Tibial artery (tissue), 4 donors: Measurements from ENCODE around the gene DPP6.

Experiments
- DNase-seq, 2 donors: peaks; one replicate each; pipeline ENCODE4 v3.0.0-alpha.2; 2019
- H3K27ac ChIP-seq, 2 donors: fragments of 200-600 bp; sonication (generic) in 1 of 2; 1 replicate in 1 of 2; 2 replicates in 1 of 2; pipeline ENCODE4 v1.5.1; 2018 to 2019; ENCODE audit warnings: mild to moderate bottlenecking in 1 of 2
- H3K27me3 ChIP-seq, 2 donors: fragments of 200-600 bp; sonication (generic) in 1 of 2; one replicate each; pipeline versions ENCODE4 v1.5.1 to v1.6.0; 2016 to 2019
- H3K36me3 ChIP-seq, 3 donors: fragments of 200-600 bp; sonication (generic) in 2 of 3; one replicate each; pipeline ENCODE4 v1.5.1; 2016 to 2019; ENCODE audit warnings: mild to moderate bottlenecking in 2 of 3
- H3K4me1 ChIP-seq, 4 donors: fragments of 200-600 bp; sonication (generic) in 2 of 4; 1 replicate in 3 of 4; 2 replicates in 1 of 4; pipeline ENCODE4 v1.5.1; 2016 to 2019
- H3K4me3 ChIP-seq, 2 donors: fragments of 200-600 bp; sonication (generic) in 1 of 2; 1 replicate in 1 of 2; 2 replicates in 1 of 2; pipeline ENCODE4 v1.5.1; 2018 to 2019; ENCODE audit warnings: mild to moderate bottlenecking in 2 of 2
- H3K9me3 ChIP-seq, 3 donors: fragments of 200-600 bp; sonication (generic) in 1 of 3; one replicate each; pipeline ENCODE4 v1.5.1; 2016 to 2019
- intact Hi-C: fragments of 100-400 bp; cut with DNase I; formaldehyde crosslinking; loops from one replicate; pipeline ENCODE4 v1.15.0; 2023; ENCODE audit warnings: low total_unique reads
- TF ChIP-seq, protein P1 (sequence below), 2 experiments: fragments of 200-600 bp in 1 of 2; fragments of 450-650 bp in 1 of 2; IDR thresholded peaks; one replicate each; pipeline ENCODE4 v1.5.1; 2017 to 2019; ENCODE audit warnings: antibody characterized with exemption in 2 of 2, mild to moderate bottlenecking in 1 of 2, moderate library complexity in 1 of 2

DPP6 gene

DNA sequence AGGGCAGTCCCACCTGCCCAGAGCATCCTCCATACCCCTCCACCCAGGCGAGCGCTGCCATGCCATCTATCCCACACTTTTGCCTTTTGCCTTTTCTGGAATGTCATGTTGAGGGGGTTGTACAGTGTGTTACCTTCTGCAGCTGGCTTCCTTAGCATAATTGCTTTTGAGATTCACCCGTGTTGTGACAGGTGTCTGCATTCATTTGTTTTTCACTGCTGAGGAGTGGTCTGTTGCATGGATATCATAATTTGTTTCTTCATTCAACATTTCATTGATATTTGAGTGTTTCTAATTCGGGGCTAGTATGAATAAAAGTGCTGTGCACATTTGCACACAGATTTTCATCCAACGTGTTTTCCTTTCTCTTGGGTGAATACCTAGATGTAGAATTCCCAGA is 596.8 kb downstream of the DPP6 start:
- Histone ChIP-seq H3K9me3 (peaks cover 0 to 11% (median 0%) of the 10 kb centered on the region in 3 donors), H3K27me3 (no peaks in the 10 kb centered on the region), H3K4me1 (no peaks in the 10 kb centered on the region), H3K36me3 (no peaks in the 10 kb centered on the region), H3K27ac (no peak overlapping the region), H3K4me3 (no peak overlapping the region)
- intact Hi-C loops, result no loop called here
- TF ChIP-seq, protein P1, sequence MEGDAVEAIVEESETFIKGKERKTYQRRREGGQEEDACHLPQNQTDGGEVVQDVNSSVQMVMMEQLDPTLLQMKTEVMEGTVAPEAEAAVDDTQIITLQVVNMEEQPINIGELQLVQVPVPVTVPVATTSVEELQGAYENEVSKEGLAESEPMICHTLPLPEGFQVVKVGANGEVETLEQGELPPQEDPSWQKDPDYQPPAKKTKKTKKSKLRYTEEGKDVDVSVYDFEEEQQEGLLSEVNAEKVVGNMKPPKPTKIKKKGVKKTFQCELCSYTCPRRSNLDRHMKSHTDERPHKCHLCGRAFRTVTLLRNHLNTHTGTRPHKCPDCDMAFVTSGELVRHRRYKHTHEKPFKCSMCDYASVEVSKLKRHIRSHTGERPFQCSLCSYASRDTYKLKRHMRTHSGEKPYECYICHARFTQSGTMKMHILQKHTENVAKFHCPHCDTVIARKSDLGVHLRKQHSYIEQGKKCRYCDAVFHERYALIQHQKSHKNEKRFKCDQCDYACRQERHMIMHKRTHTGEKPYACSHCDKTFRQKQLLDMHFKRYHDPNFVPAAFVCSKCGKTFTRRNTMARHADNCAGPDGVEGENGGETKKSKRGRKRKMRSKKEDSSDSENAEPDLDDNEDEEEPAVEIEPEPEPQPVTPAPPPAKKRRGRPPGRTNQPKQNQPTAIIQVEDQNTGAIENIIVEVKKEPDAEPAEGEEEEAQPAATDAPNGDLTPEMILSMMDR (IDR thresholded peaks at IDR 0.05), result no peak
- DNase-seq, result no peak

DNA sequence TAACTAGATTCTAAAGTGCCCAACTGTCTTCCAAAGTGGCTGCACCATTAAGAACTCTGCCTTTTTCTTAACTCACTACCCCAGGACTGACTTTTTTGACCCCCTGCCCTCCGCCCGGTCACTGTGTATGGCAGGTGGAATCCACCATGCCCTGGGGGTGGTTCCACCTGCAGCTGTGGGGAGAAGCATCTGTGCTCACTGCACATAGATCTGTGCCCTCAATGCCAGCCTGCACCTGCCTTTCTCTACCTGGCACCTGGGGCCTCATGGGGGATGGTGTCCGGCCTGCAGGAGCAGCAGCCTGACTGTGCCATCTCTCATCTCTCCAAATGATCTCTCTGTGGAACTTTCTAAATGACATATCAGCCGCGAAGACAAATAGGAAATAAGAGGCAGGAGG is 597.2 kb downstream of the DPP6 start:
- no peak for DNase-seq
- H3K4me3 ChIP-seq, result no peak overlapping the region
- TF ChIP-seq, protein P1 (IDR thresholded peaks at IDR 0.05), result no peak

DNA sequence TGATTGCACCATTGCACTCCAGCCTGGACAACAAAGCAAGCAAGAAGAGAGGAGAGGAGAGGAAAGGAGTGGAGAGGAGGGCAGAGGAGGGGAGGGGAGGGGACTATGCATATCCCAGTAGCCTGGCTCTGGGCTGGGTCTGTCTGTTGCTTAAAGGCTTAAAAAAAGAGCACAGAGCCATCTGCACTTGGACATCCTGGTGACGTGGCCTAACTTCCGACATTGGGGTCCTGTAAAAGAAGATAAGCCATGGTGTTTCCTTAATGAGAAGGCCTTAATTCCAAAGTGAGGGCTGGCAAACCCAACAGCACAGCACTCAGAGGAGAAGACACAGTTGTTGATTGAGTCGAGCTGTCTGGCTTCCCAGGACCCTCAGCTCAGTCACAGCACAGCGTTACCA is 598.1 kb downstream of the DPP6 start:
- Histone ChIP-seq H3K27me3 (no peaks in the 10 kb centered on the region), H3K4me3 (no peak overlapping the region)
- intact Hi-C loops, result no loop called here

More for the DNA sequence above, 597.2 kb downstream of the DPP6 start:
- Histone ChIP-seq H3K27ac (no peak overlapping the region), H3K9me3 (peaks cover 0 to 11% (median 0%) of the 10 kb centered on the region in 3 donors), H3K27me3 (no peaks in the 10 kb centered on the region), H3K4me1 (no peaks in the 10 kb centered on the region), H3K36me3 (no peaks in the 10 kb centered on the region)
- intact Hi-C loops, result no loop called here

DNA sequence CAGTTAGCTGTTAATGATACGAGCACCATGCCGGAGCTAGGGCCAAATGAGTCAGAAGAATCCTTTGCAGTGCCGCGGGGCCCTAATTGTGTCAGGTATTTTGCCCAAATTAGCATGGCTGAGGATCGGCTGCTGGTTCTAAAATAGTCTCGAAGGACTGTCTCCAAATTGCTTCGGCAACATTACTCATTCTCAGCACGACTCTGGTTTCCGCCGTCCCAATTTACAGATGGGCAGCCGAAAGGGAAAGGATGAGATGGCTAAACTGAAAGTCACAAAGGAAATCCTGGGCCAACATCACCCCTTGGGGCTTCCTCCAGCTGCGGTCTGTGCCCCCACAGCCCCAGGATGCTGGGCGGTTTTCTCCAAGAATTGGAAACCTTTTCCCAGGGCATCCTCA is 599.3 kb downstream of the DPP6 start:
- no peak overlapping the region for H3K4me3 ChIP-seq
- no peaks in the 10 kb centered on the region for H3K4me1 ChIP-seq
- TF ChIP-seq, protein P1 (IDR thresholded peaks at IDR 0.05), result no peak
- no peaks in the 10 kb centered on the region for H3K36me3 ChIP-seq
- H3K27me3 ChIP-seq, result no peaks in the 10 kb centered on the region
- no peak for DNase-seq
- peaks cover 0 to 14% (median 0%) of the 10 kb centered on the region in 3 donors for H3K9me3 ChIP-seq
- no peak overlapping the region for H3K27ac ChIP-seq
- intact Hi-C loops, result no loop called here

More for the DNA sequence above, 598.1 kb downstream of the DPP6 start:
- Histone ChIP-seq H3K4me1 (no peaks in the 10 kb centered on the region), H3K27ac (no peak overlapping the region), H3K36me3 (no peaks in the 10 kb centered on the region), H3K9me3 (peaks cover 0 to 11% (median 0%) of the 10 kb centered on the region in 3 donors)
- DNase-seq, result no peak
- TF ChIP-seq, protein P1 (IDR thresholded peaks at IDR 0.05), result no peak

DNA sequence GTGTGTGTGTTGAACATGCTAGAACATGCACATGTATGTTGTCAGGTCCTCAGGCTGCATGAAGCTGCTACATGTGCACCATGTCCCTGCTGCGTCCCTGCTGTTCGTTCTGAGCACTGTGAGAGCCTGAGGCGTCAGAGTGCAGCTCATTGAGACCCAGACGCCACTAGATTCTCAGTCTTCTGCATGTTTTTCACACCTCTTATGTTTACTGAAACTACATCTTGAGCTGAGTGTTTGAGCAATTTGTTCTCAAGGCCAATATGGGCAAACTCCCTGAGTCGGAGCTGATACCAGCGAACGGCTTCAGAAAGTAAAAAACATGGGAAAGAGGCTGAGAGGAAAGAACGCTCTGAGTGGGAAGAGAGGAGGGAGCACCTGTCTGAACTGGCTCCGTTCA is 600.4 kb downstream of the DPP6 start:
- no peaks in the 10 kb centered on the region for H3K4me1 ChIP-seq
- H3K9me3 ChIP-seq, result peaks cover 0 to 14% (median 0%) of the 10 kb centered on the region in 3 donors
- TF ChIP-seq, protein P1 (IDR thresholded peaks at IDR 0.05), result no peak
- H3K36me3 ChIP-seq, result no peaks in the 10 kb centered on the region
- DNase-seq, result no peak
- no peak overlapping the region for H3K4me3 ChIP-seq
- no peak overlapping the region for H3K27ac ChIP-seq
- intact Hi-C loops, result no loop called here
- no peaks in the 10 kb centered on the region for H3K27me3 ChIP-seq

DNA sequence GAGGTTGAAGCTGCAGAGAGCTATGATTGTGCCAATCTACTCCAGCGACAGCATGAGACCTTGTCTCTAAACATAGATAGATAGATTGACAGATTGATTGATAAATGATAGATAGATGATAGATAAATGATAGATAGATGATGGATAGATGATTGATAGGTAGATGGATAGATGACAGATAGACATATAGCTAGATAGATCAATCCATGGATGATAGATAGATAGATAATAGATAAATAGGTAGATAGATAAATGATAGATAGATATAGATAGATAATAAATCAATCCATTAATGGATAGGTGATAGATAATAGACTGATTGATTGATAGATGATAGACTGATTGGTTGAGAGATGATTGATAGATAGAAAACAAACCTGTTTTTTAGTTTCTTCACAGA is 601.1 kb downstream of the DPP6 start:
- no peaks in the 10 kb centered on the region for H3K27me3 ChIP-seq
- H3K4me3 ChIP-seq, result no peak overlapping the region
- intact Hi-C loops, result no loop called here
- H3K27ac ChIP-seq, result no peak overlapping the region
- TF ChIP-seq, protein P1 (IDR thresholded peaks at IDR 0.05), result no peak
- DNase-seq, result no peak
- H3K9me3 ChIP-seq, result peaks cover 0 to 14% (median 0%) of the 10 kb centered on the region in 3 donors
- no peaks in the 10 kb centered on the region for H3K36me3 ChIP-seq
- no peaks in the 10 kb centered on the region for H3K4me1 ChIP-seq
